ENCODE measurements around the gene PIP4K2A. TPM values are rescaled to one million over a fixed set of nuclear protein-coding genes. Genes with fewer than 3 reads are reported as not detected.

PIP4K2A gene
- total and polyA plus RNA-seq, 2 of the 8 experiments (the other 6 are each of a cell fraction or from before 2014, with no cell fraction given): 19.0 to 60.9 TPM

DNA sequence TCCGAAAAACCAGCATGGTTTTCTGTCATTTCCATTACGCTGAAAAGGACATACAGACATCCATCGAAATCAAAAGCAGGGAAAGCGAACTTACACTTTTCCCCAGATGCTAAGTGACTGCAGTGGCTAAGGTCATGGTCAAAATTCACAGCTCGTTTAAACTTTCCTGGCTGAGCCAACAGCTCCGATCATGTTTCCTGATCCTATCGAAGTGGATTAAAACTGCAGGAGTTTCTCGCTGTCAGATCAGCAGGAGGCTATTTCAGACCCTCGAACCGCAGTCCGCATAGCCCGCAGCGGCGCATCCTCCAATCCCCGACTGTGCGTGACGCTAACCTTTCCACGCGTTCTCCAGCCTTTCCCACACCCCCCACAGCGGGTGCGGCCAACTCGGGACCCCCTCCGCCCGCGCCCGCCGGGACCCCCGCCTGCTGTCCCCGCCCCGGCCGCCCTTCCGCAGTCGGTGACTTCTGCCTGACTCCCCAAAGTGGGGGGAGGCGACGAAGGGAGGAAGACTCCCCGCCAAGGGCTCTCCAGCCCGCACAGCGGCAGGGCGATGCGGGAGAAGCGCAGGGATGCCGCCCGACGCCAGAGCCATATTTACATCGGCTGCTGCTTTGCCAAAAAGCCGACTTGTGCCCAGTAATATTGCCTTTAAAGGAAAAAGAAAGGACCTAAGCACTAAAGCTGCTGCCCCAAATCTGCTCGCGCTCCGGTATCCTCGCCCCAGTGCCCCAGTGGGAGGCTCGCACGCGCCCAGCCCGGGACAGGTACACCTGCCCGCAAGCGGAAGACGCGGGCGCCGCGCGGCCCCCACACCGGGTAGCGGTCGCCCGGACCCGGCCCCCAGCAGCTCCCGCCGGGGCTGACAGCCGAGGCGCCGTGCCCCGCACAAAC lies 1.2 kb downstream of the PIP4K2A start (continued):
- TF ChIP-seq, protein P1, sequence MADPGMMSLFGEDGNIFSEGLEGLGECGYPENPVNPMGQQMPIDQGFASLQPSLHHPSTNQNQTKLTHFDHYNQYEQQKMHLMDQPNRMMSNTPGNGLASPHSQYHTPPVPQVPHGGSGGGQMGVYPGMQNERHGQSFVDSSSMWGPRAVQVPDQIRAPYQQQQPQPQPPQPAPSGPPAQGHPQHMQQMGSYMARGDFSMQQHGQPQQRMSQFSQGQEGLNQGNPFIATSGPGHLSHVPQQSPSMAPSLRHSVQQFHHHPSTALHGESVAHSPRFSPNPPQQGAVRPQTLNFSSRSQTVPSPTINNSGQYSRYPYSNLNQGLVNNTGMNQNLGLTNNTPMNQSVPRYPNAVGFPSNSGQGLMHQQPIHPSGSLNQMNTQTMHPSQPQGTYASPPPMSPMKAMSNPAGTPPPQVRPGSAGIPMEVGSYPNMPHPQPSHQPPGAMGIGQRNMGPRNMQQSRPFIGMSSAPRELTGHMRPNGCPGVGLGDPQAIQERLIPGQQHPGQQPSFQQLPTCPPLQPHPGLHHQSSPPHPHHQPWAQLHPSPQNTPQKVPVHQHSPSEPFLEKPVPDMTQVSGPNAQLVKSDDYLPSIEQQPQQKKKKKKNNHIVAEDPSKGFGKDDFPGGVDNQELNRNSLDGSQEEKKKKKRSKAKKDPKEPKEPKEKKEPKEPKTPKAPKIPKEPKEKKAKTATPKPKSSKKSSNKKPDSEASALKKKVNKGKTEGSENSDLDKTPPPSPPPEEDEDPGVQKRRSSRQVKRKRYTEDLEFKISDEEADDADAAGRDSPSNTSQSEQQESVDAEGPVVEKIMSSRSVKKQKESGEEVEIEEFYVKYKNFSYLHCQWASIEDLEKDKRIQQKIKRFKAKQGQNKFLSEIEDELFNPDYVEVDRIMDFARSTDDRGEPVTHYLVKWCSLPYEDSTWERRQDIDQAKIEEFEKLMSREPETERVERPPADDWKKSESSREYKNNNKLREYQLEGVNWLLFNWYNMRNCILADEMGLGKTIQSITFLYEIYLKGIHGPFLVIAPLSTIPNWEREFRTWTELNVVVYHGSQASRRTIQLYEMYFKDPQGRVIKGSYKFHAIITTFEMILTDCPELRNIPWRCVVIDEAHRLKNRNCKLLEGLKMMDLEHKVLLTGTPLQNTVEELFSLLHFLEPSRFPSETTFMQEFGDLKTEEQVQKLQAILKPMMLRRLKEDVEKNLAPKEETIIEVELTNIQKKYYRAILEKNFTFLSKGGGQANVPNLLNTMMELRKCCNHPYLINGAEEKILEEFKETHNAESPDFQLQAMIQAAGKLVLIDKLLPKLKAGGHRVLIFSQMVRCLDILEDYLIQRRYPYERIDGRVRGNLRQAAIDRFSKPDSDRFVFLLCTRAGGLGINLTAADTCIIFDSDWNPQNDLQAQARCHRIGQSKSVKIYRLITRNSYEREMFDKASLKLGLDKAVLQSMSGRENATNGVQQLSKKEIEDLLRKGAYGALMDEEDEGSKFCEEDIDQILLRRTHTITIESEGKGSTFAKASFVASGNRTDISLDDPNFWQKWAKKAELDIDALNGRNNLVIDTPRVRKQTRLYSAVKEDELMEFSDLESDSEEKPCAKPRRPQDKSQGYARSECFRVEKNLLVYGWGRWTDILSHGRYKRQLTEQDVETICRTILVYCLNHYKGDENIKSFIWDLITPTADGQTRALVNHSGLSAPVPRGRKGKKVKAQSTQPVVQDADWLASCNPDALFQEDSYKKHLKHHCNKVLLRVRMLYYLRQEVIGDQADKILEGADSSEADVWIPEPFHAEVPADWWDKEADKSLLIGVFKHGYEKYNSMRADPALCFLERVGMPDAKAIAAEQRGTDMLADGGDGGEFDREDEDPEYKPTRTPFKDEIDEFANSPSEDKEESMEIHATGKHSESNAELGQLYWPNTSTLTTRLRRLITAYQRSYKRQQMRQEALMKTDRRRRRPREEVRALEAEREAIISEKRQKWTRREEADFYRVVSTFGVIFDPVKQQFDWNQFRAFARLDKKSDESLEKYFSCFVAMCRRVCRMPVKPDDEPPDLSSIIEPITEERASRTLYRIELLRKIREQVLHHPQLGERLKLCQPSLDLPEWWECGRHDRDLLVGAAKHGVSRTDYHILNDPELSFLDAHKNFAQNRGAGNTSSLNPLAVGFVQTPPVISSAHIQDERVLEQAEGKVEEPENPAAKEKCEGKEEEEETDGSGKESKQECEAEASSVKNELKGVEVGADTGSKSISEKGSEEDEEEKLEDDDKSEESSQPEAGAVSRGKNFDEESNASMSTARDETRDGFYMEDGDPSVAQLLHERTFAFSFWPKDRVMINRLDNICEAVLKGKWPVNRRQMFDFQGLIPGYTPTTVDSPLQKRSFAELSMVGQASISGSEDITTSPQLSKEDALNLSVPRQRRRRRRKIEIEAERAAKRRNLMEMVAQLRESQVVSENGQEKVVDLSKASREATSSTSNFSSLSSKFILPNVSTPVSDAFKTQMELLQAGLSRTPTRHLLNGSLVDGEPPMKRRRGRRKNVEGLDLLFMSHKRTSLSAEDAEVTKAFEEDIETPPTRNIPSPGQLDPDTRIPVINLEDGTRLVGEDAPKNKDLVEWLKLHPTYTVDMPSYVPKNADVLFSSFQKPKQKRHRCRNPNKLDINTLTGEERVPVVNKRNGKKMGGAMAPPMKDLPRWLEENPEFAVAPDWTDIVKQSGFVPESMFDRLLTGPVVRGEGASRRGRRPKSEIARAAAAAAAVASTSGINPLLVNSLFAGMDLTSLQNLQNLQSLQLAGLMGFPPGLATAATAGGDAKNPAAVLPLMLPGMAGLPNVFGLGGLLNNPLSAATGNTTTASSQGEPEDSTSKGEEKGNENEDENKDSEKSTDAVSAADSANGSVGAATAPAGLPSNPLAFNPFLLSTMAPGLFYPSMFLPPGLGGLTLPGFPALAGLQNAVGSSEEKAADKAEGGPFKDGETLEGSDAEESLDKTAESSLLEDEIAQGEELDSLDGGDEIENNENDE (IDR thresholded peaks at IDR 0.05; ENCODE audit: insufficient replicate concordance, low read length): no peak
- 0 out of 2 replicates have a peak, but pooled peaks have one; percentile 18 for TF ChIP-seq SRF (IDR thresholded peaks at IDR 0.05; ENCODE audit: low read depth, low read length)
- TF ChIP-seq, protein P2, sequence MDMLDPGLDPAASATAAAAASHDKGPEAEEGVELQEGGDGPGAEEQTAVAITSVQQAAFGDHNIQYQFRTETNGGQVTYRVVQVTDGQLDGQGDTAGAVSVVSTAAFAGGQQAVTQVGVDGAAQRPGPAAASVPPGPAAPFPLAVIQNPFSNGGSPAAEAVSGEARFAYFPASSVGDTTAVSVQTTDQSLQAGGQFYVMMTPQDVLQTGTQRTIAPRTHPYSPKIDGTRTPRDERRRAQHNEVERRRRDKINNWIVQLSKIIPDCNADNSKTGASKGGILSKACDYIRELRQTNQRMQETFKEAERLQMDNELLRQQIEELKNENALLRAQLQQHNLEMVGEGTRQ (IDR thresholded peaks at IDR 0.05; ENCODE audit: low read length): no peak
- no peak for TF ChIP-seq YY1 (IDR thresholded peaks at IDR 0.05; ENCODE audit: low read depth, low read length)
- TF ChIP-seq JUND (IDR thresholded peaks at IDR 0.05; ENCODE audit: low read length): no peak
- no peak for TF ChIP-seq BRCA1 (IDR thresholded peaks at IDR 0.05; ENCODE audit: low read depth, low read length)
- no peak for TF ChIP-seq POU5F1 (IDR thresholded peaks at IDR 0.05; ENCODE audit: low read depth, low read length)
- no peak for TF ChIP-seq RNF2 (IDR thresholded peaks at IDR 0.05; ENCODE audit: borderline replicate concordance, low read depth, low read length, missing control alignments, poor library complexity, severe bottlenecking)

Measured in H1 (cell line).